ENCODE measurements around the gene TRIP6. TPM values are rescaled to one million over a fixed set of nuclear protein-coding genes. Genes with fewer than 3 reads are reported as not detected.
A peak's percentile ranks its signal among the peaks of the same experiment; 100 is the strongest.

Gene TRIP6
- total RNA-seq, 1 experiment from 2014 or later: 140 TPM

GRCh38 chr7:100881136-100881535 lies 13.9 kb downstream of the TRIP6 start:
- H3K27me3 Mint-ChIP-seq (ENCODE audit: low read depth): no peaks in the 10 kb centered on the region
- TF ChIP-seq ZNF423 (CRISPR knock-in tag; IDR thresholded peaks at IDR 0.05): no peak
- no peak for TF ChIP-seq ZNF219 (CRISPR knock-in tag; IDR thresholded peaks at IDR 0.05; ENCODE audit: borderline replicate concordance)
- no peak for TF ChIP-seq PRRX2 (CRISPR knock-in tag; IDR thresholded peaks at IDR 0.05)
- no peak for TF ChIP-seq E2F4 (CRISPR knock-in tag; IDR thresholded peaks at IDR 0.05; ENCODE audit: borderline replicate concordance, low read depth)
- no peak for TF ChIP-seq CREB1 (CRISPR knock-in tag; IDR thresholded peaks at IDR 0.05)
- TF ChIP-seq, protein P1, sequence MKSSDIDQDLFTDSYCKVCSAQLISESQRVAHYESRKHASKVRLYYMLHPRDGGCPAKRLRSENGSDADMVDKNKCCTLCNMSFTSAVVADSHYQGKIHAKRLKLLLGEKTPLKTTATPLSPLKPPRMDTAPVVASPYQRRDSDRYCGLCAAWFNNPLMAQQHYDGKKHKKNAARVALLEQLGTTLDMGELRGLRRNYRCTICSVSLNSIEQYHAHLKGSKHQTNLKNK (CRISPR knock-in tag; IDR thresholded peaks at IDR 0.05): no peak
- no peak for TF ChIP-seq OVOL2 (CRISPR knock-in tag; IDR thresholded peaks at IDR 0.05; ENCODE audit: borderline replicate concordance)
- no peak for TF ChIP-seq ZNF532 (CRISPR knock-in tag; IDR thresholded peaks at IDR 0.05; ENCODE audit: borderline replicate concordance)
- TF ChIP-seq SOX15 (CRISPR knock-in tag; IDR thresholded peaks at IDR 0.05): no peak
- no peak for TF ChIP-seq ZNF317 (CRISPR knock-in tag; IDR thresholded peaks at IDR 0.05; ENCODE audit: borderline replicate concordance, low read depth)
- TF ChIP-seq, protein P2, sequence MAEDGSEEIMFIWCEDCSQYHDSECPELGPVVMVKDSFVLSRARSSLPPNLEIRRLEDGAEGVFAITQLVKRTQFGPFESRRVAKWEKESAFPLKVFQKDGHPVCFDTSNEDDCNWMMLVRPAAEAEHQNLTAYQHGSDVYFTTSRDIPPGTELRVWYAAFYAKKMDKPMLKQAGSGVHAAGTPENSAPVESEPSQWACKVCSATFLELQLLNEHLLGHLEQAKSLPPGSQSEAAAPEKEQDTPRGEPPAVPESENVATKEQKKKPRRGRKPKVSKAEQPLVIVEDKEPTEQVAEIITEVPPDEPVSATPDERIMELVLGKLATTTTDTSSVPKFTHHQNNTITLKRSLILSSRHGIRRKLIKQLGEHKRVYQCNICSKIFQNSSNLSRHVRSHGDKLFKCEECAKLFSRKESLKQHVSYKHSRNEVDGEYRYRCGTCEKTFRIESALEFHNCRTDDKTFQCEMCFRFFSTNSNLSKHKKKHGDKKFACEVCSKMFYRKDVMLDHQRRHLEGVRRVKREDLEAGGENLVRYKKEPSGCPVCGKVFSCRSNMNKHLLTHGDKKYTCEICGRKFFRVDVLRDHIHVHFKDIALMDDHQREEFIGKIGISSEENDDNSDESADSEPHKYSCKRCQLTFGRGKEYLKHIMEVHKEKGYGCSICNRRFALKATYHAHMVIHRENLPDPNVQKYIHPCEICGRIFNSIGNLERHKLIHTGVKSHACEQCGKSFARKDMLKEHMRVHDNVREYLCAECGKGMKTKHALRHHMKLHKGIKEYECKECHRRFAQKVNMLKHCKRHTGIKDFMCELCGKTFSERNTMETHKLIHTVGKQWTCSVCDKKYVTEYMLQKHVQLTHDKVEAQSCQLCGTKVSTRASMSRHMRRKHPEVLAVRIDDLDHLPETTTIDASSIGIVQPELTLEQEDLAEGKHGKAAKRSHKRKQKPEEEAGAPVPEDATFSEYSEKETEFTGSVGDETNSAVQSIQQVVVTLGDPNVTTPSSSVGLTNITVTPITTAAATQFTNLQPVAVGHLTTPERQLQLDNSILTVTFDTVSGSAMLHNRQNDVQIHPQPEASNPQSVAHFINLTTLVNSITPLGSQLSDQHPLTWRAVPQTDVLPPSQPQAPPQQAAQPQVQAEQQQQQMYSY (CRISPR knock-in tag; IDR thresholded peaks at IDR 0.05): no peak
- TF ChIP-seq, protein P3, sequence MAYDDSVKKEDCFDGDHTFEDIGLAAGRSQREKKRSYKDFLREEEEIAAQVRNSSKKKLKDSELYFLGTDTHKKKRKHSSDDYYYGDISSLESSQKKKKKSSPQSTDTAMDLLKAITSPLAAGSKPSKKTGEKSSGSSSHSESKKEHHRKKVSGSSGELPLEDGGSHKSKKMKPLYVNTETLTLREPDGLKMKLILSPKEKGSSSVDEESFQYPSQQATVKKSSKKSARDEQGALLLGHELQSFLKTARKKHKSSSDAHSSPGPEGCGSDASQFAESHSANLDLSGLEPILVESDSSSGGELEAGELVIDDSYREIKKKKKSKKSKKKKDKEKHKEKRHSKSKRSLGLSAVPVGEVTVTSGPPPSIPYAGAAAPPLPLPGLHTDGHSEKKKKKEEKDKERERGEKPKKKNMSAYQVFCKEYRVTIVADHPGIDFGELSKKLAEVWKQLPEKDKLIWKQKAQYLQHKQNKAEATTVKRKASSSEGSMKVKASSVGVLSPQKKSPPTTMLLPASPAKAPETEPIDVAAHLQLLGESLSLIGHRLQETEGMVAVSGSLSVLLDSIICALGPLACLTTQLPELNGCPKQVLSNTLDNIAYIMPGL (CRISPR knock-in tag; IDR thresholded peaks at IDR 0.05): no peak
- TF ChIP-seq, protein P4, sequence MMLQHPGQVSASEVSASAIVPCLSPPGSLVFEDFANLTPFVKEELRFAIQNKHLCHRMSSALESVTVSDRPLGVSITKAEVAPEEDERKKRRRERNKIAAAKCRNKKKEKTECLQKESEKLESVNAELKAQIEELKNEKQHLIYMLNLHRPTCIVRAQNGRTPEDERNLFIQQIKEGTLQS (CRISPR knock-in tag; conservative IDR thresholded peaks at IDR 0.05): no peak
- TF ChIP-seq CREM (CRISPR knock-in tag; IDR thresholded peaks at IDR 0.05): no peak
- no peak for TF ChIP-seq NFE2L1 (CRISPR knock-in tag; IDR thresholded peaks at IDR 0.05)
- TF ChIP-seq HMGA2 (CRISPR knock-in tag; IDR thresholded peaks at IDR 0.05): no peak
- TF ChIP-seq ELF4 (CRISPR knock-in tag; IDR thresholded peaks at IDR 0.05; ENCODE audit: low read depth): no peak
- TF ChIP-seq, protein P5, sequence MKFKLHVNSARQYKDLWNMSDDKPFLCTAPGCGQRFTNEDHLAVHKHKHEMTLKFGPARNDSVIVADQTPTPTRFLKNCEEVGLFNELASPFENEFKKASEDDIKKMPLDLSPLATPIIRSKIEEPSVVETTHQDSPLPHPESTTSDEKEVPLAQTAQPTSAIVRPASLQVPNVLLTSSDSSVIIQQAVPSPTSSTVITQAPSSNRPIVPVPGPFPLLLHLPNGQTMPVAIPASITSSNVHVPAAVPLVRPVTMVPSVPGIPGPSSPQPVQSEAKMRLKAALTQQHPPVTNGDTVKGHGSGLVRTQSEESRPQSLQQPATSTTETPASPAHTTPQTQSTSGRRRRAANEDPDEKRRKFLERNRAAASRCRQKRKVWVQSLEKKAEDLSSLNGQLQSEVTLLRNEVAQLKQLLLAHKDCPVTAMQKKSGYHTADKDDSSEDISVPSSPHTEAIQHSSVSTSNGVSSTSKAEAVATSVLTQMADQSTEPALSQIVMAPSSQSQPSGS (CRISPR knock-in tag; IDR thresholded peaks at IDR 0.05; ENCODE audit: borderline replicate concordance, low read depth): no peak
- DNase-seq (ENCODE audit: low spot score): no peak
- H3K36me3 Mint-ChIP-seq: peaks cover 86% of the 10 kb centered on the region
- no peak for ATAC-seq
- ChIA-PET POLR2A (interaction anchor here (0.6 kb wide), 1 partner anchor 14 kb away, joined by 4 read pairs; the partner anchor contains the start of gene TRIP6), CTCF (no interaction called here)
- H3K27ac Mint-ChIP-seq: peak overlapping the region; percentile 72; the same call in 1 of the 2 replicates
- no peaks in the 10 kb centered on the region for H3K9me3 Mint-ChIP-seq
- H3K4me1 Mint-ChIP-seq: peaks cover 14% of the 10 kb centered on the region
- H3K4me3 Mint-ChIP-seq: no peak overlapping the region
